Measurements from ENCODE around the gene CTRB1. TPM values are rescaled to one million over a fixed set of nuclear protein-coding genes. Genes with fewer than 3 reads are reported as not detected.
"Not testable (repeated sequence)": the region's sequence is repeated elsewhere in the genome, so short reads cannot be mapped to it uniquely, and the experiment has no call there.

Gene CTRB1
- polyA plus RNA-seq, 5 donors = 0.09 to 0.12 TPM; not detected in 3

DNA sequence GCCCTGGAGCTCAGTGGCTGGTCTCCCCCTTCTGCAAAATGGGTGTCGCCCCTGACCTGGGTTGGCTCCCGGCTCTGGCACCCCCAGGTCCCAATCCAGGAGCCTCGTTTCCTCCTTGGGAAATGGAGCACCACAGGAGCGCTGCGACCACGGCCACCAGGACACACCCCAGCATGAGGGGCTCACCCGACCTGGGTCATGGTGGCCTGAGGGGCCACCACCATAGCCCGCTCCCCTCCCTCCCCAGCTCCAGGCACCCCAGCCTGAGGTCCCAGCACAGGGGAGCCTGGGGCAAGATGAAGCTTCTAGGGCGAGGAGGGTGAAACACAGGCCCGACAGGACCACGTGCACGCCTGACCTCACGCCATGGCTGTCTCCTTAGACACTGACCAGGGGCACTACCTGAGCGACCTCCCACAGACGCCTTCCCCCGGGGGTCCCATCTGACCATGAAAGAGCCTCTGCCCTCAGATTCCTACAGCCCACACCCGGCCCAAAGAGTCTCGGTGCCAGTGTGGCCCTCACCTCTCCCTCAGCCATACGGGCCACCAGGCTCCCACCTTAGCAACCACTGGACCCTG lies 20.8 kb downstream of the CTRB1 start:
- DNase-seq = no peak

DNA sequence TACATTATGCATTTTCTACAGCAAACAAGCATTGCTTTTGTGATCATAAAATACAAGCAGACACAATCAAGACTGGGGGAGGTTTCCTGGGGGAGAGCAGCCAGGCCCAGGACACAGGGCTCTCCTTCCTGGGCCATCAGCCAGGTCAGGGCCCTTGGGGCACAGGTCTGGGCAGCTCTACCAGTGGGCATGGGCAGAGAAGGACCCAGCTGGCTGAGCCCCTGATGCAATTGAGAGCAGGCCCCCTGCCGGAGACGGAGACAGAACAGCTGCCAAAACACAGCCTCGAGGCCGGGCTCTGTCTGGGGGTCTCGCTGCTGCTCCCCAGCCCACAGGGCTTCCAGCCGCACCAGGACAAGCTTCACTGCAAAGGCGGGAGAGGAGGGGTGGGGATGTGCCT lies 21.8 kb downstream of the CTRB1 start:
- DNase-seq = not testable (repeated sequence)

DNA sequence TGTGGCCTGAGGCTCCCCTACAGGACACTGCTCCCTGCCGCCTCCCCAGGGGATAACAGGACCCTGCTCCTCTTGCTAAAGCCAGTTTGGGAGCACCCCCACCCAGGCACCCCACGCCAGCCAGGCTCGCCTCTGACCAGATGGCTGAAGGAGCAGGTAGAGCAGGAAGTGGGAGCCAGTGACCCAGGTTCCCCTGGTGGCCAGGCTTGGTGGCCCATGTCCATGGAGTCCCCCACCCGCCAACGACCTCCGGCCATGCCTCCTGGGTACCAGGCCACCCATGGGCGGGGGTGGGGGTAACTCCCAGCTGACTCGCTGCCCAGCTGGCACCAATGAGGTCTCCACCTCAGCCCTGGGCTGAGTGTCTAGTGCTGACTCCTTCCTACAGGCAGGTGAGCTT lies 22.6 kb downstream of the CTRB1 start:
- no peak for DNase-seq

DNA sequence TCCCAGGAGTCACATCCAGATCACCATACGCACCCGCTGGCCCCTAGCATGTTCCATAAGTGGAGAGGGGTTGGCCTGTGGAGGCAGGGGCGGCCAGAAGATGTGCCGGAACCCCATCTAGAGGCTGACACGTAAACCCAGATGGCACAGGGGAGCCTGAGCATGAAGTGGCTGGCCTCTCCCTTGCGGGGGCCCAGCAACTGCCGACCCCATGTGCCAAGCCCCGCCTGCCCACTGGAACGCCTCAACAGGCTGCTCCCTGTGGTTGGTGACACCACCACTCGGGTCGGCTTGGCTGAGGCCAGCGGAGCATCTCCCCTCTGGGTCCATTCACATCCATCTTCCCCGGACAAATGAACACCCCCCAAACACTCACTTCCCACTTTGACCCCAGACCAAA lies 23.2 kb downstream of the CTRB1 start:
- DNase-seq = no peak

DNA sequence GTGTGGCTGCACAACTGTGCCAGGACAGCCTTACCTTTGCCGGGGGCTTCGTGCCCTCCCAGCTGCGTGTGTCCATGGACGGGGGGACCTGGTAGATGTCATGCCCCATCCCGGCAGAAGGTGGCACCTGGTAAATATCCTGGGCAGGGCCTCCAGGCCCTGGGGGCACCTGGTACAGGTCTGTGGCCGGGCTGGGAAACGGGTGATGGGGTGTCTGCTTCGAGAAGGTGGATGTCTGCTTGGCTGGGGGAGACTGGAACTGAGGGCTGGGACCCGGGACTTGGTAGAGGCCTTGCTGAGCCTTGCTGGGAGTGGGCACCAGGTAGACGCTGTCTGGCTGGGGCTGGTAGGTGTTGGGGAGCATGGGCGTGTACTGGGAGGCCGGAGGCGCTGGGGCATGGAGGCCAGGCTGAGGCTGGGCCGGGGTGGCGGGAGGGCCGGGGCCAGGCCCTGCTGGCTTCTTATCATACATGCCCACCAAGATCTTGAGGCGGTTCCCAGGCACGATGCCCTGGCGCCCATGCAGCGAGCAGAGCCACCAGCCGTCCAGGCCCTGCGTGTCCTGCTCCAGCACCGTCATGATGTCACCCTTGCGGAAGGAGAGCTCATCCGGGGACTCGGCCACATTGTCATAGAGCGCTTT lies 23.8 kb downstream of the CTRB1 start:
- DNase-seq = not testable (repeated sequence)

DNA sequence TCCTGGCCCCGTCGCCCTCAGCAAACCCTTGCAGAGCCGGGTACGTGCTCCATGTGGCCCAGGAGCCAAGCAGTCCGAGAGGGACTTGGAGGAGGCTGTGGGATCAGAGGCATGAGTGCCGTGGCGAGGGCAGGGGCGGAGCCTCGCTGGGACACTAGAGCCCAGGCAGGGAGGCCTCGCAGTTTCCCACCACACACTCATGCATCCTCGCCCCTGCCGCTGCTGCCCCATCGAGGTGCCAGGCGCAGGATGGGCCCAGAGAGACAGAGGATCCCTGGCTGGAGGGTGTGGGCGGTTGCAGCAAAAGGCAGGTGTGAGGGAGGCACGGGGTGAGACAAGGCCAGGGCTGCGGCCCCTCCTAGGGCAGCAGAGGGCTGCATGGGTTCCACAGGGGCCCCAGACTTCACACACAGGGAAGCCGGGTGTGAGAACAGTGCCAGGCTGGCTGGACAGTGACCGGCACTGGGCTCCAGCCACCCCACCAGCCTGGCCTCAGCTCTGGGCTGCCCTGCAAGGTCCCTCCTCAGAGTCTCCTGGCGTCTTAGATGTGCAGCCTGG lies 25.0 kb downstream of the CTRB1 start:
- no peak for DNase-seq

DNA sequence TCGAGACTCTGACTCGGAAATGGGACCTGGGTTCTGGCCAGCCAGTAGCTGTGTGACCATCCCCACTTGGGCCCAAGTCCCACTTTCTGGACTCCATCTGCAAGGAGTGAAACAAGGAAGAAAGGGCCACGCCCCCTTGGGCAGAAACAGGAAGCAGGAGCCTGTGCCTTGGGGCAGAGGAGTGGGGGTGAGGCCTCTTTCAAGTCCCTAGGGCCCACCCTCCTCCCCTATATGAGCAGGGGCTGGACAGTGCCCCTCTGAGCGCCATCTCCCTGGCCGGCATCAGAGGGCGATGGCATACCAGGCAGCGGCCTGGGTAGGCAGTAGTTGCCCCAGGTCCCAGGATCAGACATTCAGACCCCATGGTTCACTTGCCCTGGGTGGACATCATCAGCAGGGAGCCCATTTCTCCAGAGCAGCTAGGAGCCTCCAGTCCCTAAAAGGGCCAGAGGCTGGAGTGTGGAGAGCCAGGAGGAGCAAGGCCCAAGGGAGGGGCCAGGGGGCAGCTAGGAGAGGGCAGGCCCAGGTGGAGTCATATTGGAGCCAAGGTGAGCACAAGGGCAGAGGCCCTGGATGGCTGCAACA lies 25.5 kb downstream of the CTRB1 start:
- DNase-seq = no peak

DNA sequence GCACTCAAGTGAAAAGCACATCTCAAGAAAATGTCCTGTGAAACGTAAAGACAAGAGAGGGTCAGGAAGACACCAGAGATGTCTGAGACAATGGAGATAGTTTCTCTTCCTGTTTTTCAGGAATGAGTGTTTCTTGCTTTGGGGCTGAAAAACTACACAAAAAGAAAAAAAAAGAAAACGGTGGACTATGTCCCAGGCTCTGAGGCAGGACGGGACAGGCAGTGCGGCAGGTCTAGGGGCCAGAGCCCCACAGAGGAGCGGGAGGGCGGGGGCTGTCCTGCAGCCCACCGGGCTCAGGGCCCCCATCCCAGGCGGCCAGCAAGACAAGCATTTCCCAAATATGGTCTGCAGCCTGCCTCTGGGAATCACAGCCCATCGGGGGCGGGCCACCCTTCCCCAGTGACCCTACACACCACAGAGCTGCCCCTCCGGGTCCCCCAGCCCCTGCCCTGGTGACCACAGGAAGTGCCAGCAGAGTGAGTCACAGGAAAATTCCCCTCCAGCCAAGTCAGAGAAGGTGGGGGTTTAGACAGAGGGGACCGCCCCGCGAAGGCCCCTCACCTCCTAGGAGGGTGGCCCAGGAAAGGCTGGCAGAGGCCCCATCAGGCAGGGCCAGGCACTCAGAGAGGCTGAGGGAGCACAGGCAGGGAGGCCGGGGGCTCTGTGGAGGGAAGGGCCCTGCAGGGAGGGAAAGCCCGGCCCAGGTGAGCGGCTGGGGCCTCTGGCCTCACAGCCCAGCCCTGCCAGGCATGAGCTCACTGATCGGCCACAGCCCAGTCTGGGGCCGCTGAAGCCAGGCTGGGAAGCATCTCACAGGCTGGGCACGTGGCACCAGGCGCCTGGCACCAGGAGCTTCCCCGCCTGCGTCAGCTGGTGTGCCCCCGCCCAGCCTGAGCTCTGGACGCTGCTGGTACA lies 26.3 kb downstream of the CTRB1 start:
- peak in 1 of 2 donors; percentile 76 for DNase-seq

DNA sequence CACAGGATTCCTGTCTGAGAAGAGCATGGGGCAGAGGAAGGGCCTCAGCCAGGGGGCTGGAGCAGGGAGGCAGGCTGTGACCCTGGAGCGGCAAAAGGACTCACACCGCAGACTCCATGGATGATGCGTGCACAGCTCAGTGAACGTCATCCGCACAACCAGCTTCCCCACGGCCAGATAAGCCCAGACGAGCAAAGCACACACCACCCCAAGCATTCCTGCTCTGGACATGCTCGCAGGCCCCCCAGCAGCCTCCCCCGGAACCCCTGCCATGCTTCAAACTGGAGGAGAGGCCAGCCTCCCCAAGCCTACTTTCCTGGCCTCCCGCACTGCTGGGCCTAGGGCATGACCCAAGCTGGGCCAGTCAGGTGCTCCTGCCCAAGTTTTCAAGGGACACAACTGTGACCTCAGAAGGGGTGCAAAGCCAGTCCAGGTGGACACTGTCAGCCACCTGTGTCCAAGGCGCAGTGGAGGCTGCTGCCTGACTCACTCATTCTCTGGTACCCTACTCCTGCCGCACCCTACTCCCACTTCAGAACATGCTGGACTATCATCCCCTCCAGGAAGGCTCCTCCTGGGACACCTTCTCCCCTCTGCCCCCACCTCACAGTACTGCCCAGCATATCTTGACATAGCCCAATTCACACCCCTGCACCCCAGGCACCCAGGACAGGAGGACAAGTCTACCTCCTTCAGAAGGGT lies 27.9 kb downstream of the CTRB1 start:
- no peak for DNase-seq

DNA sequence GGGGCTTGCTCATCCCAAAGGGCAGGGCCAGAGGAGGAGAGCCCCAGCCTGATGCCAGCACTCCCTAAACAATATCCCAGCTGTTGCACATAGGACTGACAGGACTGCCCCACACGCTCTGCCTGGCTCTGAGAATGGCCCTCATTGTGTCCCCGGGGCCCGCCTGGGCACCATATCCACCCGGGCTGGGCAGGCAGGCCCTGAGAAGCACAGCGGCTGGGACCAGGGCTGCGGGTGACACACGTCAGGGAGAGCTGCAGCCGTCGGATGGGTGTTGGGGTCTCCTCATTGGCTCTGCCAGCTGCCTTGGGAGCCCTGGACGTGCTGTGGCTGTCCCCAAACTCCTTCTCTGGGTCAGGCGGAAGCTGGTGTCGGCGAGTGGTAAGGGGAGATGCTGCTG lies 28.5 kb downstream of the CTRB1 start:
- DNase-seq = no peak

DNA sequence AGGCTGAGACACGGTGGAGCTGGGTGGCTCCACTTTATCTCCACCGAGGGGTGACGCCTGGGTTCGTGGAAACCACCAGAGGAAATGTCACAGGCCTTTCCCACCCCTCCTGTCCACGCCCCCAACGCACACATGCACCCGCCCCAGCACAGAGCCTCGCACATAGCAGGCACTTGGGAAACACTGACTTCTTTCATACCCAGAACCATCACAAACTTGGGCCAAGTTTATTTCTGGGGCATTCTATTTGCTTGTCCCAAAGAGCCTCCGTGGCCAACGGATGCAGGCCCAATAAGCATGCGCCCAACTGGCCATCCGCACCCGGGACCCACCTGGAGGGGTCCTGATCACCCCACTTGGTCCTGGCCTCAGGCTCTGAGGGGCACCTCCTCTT lies 29.4 kb downstream of the CTRB1 start:
- no peak for DNase-seq

DNA sequence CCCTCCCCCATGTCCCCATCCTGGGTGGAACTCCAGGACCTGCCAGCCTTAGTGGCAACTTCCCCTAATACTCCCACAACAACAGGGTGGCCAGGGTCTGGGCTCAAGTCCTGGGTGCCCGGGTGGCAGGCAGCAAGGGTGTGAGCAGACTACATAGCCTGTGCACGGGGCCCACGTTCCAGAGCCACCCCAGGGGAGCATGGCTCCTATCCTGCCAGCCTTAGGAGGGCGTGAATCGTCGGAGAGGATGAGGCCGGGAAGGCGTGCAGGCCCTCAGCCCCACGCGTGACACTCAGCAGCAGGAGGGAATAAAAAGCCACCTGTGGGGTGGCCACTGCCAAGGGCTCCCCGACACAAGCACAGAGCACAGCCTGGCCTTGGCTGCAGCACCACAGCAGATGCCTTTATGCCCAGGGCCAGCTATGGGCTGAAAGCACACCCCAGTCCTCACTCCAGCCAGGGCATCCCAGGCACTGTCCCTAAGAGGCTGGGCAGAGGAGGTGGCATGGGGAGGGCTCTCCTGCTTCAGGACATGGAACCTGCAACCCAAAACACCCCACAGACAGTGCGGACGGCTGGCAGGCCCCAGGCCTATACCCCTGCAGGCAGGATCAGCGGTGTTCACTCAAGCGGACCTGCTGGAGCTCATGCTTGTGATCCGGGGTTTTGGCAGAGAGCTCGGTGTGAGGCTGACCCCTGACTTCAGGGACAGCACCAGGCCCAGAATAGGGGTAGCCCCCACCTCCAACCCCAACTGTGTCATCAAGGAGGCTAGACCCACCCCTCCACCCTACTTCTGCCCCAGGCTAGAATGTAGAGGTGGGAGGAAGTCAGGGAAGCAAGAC lies 30.0 kb downstream of the CTRB1 start:
- DNase-seq = no peak

DNA sequence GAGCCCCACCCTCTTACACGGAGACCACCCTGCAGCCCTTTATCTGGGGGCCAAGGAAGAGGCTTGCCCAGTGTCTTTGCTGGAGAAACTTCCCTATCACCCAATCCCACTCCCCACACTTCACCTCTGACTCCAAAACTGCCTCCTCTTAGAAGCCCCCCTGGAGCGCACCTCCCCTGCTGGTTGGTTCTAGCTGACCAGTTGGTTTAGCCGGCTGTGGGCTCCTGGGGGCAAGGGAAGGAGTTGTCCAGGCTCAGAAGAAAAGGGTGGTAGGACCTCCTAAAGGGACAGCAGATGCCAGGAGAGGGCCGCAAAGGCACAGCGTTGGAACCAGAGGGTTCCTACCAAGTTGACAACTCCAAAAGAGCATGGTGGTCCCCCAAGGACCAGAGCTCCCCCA lies 30.7 kb downstream of the CTRB1 start:
- DNase-seq = no peak

DNA sequence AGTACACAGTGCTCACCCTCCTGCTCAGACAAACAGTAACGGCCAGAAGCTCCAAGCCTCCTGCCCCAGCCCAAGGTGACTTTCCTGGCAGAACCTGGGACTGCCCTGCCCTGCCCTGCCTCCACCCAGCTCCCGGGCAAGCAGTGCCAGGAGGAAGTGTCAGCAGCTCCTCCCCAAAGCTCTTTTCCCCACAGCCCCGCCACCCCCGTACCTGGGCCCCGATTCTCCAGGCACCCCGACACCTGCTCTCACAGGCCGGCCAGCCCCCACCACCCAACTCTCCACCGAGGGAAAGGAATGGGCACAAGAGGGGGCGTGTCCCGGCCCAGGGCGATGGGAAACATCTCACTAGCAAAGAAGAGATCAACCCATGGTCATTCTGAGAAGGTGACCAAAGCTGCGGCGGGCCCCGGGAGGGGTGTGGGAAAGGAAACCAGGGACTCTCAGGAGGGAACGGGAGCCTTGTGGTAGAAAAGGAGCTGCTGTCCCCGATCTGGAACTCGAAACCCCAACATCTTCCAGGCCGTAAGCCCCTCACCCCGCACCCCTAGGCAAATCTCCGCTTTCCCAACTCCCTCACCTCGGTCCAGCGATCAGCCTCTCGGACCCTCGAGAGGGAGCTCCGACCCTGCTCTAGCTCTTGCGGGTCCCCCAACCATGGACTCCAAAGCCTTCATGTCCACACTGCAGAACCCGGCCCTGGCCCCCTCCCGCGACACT lies 31.5 kb downstream of the CTRB1 start:
- no peak for DNase-seq

DNA sequence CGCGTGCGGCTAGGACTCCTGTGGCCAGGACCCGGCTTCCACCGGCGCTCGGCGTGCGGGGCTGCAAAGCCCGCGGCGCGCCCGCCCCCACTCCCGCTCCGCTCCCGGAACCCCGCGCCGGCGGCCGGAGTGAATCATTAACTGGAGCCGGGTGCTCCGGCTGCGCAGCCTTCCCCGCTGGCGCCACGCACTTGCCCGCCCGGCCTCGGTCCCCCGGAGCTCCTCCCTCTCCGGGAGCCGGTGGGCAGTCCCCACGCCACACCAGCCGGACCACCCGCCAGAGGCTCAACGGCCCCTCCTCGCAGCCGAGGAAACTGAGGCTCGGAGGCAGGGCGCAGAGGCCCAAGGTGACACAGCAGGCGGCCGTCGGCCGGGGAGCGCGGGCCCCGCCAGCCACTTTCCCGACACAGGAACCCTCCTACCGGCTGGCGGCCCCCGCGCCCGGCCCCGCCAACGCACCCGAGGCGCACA lies 32.1 kb downstream of the CTRB1 start:
- DNase-seq = no peak

DNA sequence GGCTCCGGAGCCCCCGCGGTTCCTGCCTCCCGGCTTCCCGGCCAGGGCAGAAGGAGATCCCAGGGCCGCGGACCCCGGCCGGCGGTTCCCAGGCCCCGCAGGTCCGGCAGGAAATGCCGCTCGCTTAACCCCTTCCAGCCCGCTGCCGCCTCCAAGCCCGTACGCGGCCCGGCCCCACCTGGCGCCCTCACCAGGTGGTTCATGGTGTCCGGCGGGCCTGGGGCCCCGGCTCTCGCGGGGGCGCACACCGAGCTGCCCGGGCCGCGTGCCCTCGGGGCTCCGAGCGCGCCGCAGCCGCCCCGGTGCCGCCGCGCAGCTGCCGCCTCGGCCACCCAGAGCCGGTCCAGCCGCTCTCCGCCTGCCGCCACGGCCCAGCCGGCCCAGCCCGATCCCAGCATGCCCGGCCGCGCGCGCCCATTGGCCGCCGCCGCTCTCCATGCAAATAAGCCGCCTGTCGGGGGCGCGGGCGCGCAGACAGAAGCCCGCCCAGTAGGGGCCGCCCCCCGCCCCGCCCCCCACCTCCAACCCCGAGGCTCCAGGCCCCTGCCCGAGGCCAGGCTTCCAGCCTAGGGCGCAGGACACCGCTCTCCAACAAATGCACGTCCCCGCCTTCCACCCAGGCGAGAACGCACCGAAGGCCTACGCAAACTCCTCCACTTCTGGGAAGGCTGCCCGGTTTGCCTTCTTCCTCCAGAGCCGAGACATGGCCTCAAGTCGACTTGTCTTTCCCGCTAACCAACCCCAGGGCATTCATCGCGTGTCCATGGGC lies 32.7 kb downstream of the CTRB1 start, which contains the start of gene BCAR1:
Gene BCAR1 (minus strand): TSS at position 345 of the 769 bp plus-strand sequence. CDS start 142 bp downstream, at position 203.
- DNase-seq = peak; percentile 85 to 86

DNA sequence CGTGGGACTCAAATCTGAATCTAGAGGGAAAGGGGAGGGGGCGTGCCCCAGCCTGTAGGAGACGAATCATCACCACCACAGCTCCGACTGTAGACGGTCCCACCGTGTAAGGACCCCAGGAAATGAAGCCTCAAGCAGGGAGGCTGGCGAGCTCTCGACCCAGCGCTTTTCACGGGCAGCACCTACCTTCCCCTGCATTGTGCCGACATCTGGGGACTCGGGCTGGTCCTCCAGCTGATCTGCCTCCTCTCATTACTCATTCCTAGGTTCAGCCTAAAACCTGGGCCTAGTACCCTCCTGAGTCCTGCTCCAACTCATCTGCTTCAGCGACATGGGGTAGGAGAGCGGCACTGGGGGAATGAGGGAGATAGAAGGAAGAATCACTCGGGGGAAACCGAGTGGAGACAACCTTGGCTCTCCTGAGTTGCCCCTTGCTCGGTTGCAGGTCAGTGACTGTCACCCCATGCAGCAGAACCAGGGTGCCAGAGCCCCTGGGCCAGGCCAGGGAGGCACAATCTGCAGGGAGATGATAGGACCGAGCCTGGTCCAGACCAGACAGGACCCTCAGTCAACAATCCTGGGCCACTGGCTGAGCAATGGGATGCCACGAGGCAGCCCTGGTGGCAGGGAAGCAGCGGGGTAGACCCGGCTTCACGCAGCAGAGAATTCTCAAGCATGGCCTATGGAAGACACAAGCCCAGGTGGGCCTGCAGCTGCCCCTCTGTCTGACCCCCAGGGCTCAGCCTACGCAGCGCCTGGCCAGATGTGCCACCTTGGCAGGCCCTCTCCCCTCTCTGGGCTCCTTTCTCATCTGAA lies 33.5 kb downstream of the CTRB1 start:
- DNase-seq = no peak
